HG02981 (cell line): ENCODE data around the gene ZNF549.

ENCODE experiments used
- ATAC-seq: cut with Tn5 transposase; IDR thresholded peaks from one replicate; pipeline ENCODE4 v1.9.1; 2021; ENCODE audit warnings: mild to moderate bottlenecking, moderate library complexity; ENCODE audit not compliant: unreplicated experiment

ZNF549 gene

GRCh38 chr19:57566396-57567265 lies 39.5 kb downstream of the ZNF549 start:
- ATAC-seq, result no peak

DNA sequence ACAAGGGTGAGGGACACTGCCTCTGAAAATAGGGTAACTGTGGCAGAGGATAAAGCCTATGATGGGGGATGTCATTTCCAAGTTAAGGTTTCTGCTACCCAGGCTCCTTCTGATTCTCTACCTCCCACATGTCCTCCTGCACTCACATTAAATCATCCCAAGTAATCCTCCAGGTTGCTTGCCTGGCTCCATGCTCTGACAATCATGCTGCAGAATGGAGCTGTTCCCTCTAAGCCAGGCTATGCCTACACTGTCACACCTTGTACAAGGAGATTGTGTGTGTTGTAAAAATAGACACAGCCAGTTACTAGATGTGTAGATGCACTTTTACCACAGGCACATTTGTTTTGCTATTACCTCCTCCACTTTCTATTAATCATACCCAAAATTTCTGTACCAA lies 43.6 kb downstream of the ZNF549 start:
- no peak for ATAC-seq

DNA sequence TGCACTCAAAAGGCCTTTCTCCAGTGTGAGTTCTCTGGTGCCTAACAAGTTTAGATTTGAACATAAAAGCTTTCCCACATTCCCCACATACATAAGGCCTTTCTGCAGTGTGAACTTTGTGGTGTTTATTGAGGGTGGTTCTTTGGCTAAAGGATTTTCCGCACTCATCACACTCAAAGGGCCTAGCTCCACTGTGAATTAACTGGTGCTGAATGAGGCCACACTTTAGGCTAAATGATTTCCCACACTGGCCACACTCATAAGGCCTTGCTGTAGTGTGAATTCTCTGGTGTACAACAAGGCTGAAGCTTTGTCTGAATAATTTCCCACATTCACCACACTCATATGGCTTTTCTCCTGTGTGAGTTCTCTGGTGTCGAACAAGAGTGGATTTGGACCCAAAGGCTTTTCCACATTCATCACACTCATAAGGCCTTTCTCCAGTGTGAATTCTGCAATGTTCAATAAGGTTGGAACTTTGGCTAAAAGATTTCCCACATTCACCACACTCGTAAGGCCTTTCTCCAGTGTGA lies 45.3 kb downstream of the ZNF549 start:
- ATAC-seq, result no peak

GRCh38 chr19:57576661-57577060 lies 49.5 kb downstream of the ZNF549 start:
- ATAC-seq, result no peak

GRCh38 chr19:57578487-57579205 lies 51.5 kb downstream of the ZNF549 start, which contains the start of gene ZNF416:
Gene ZNF416 (minus strand): TSS chr19:57578911. CDS start chr19:57578704, 207 bp downstream.
- ATAC-seq, result peak; percentile 90

DNA sequence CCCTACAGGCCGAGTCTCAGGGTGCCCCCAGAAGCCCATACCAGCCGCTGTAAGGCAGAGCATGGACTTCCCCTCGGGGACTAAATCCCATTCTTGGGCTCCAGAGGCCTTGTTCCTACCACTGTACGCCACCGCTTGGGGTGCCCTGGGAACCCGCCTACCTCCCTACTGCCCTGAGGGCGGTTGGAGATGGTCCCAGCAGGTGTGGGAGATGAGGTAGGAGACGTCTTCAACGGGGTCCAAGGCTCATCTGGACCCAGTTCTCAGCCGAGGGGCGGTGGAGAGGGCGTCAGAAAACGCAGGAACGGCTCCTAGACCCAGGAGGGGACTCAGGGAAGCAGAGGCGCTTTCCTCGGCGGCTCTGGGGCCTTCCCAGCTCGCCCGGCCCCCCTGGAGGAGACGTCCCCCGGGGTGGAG lies 56.0 kb downstream of the ZNF549 start:
- no peak for ATAC-seq

- ATAC-seq, result peak; percentile 86
These were observed 56.6 kb downstream of the ZNF549 start, which contains the start of gene ZIK1 for GRCh38 chr19:57583521-57584416. Gene ZIK1 (plus strand): TSS chr19:57584145. CDS start chr19:57584357, 212 bp downstream.

DNA sequence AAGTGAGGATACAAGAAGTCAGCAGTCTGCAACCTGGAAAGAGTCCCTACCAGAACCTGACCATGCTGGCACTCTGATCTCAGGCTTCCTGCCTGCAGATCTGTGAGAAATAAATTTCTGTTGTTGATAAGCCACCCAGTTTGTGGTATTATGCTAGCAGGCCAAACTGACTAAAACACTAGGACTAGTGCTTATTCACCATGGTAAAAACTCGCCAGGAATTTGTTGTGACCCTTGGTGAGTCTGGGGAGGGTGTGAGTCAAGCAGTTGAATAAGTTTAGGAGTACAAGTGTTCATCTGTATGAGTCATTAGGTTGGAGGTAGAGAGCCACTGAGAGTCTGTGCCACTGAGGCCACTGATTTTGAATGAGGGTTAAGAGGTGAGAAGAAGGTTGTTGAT lies 60.4 kb downstream of the ZNF549 start:
- no peak for ATAC-seq

GRCh38 chr19:57599377-57599760 lies 72.2 kb downstream of the ZNF549 start:
- peak; percentile 14 for ATAC-seq

DNA sequence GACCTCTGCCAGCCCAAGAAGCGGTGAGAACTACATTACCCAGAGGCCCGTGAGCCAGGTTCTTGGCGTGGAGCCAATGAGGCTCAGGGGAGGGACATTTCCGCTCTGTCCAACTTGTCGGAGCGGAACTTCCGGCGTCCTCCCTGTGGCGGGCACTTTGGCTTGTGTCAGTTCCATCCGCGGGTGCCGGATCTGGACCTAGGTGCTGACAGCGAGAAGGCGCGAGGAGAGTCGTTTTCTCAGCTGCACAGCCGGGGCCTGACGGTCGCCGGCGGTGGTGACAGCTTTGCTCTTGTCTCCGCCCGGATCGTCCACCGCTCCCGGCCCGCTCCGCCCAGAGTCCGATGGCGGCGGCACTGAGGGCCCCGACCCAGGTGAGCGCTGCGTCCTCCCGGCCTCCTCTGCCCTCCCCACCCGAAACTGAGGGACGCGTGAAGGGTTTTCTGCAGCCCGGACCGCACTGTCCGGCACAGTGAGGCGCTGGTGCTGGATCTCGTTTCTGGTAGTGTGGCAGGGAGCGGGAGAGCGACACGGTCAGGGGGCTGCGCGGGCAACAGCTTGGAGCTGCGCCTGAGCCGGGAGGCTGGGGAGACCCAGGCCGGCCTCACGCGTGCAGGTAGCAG lies 72.7 kb downstream of the ZNF549 start, which contains the start of gene ZNF530:
ZNF530 (plus strand) TSS at position 125 of the 623 bp plus-strand sequence. CDS start 4,461 bp downstream, outside the sequence.
- ATAC-seq, result peak; percentile 87

DNA sequence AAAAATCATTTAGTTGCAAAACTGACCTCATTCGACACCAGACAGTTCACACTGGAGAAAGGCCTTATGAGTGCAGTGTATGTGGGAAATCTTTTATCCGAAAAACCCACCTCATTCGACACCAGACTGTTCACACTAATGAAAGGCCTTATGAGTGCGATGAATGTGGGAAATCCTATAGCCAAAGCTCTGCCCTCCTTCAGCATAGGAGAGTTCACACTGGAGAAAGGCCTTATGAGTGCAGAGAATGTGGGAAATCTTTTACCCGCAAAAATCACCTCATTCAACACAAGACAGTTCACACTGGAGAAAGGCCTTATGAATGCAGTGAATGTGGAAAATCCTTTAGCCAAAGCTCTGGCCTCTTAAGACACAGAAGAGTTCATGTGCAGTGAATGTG lies 79.8 kb downstream of the ZNF549 start:
- no peak for ATAC-seq
